GM23248 (cell line): ENCODE data around the gene ACP5.

Experiments
- EZH2 ChIP-seq: fragments of 200-600 bp; sonication (generic); IDR thresholded peaks from 2 replicates; pipeline ENCODE4 v1.6.1; 2018; ENCODE audit warnings: antibody characterized with exemption, mild to moderate bottlenecking; ENCODE audit not compliant: insufficient read depth, poor library complexity, severe bottlenecking
- EZH2phosphoT487 ChIP-seq: fragments of 200-600 bp; sonication (generic); IDR thresholded peaks from 2 replicates; pipeline ENCODE4 v1.6.1; 2018; ENCODE audit warnings: antibody characterized with exemption, moderate library complexity, mild to moderate bottlenecking, low read depth; ENCODE audit not compliant: insufficient read depth

- TF ChIP-seq EZH2phosphoT487 = no peak
- TF ChIP-seq EZH2 = no peak
These were observed 34.3 kb upstream of the ACP5 start for GRCh38 chr19:11611730-11612129.
